Activated T-helper 17 cell treated with anti-CD3 and anti-CD28 coated beads, Interleukin-2, amount 50 U/mL, for 72 hours (primary cell): Measurements from ENCODE around the gene GLOD5. TPM values are rescaled to one million over a fixed set of nuclear protein-coding genes. Genes with fewer than 3 reads are reported as not detected.

Experiments used
- ATAC-seq: fragments of 150-1000 bp; cut with Tn5 transposase; replicated peaks from 2 replicates; pipeline ENCODE4 v1.10.0; 2021; ENCODE audit warnings: mild to moderate bottlenecking, moderate library complexity
- H3K27ac Mint-ChIP-seq: one replicate; pipeline ENCODE4 v1.8.0; 2022; ENCODE audit warnings: mixed read lengths
- H3K27me3 Mint-ChIP-seq: one replicate; pipeline ENCODE4 v1.8.0; 2022; ENCODE audit warnings: mixed read lengths
- H3K36me3 Mint-ChIP-seq: one replicate; pipeline ENCODE4 v1.8.0; 2022; ENCODE audit warnings: low read depth, mild to moderate bottlenecking, mixed read lengths
- H3K4me1 Mint-ChIP-seq: one replicate; pipeline ENCODE4 v1.8.0; 2022; ENCODE audit warnings: mixed read lengths
- H3K4me3 Mint-ChIP-seq: one replicate; pipeline ENCODE4 v1.8.0; 2022; ENCODE audit warnings: mild to moderate bottlenecking, mixed read lengths
- H3K9me3 Mint-ChIP-seq: one replicate; pipeline ENCODE4 v1.8.0; 2022; ENCODE audit warnings: mixed read lengths
- total RNA-seq, 2 donors: library from RNA; stranded (reverse); gene quantifications; one replicate each; pipeline ENCODE4 v1.2.3, GENCODE V29; 2022

Gene GLOD5
- total RNA-seq, 2 donors from 2014 or later, result not detected

DNA sequence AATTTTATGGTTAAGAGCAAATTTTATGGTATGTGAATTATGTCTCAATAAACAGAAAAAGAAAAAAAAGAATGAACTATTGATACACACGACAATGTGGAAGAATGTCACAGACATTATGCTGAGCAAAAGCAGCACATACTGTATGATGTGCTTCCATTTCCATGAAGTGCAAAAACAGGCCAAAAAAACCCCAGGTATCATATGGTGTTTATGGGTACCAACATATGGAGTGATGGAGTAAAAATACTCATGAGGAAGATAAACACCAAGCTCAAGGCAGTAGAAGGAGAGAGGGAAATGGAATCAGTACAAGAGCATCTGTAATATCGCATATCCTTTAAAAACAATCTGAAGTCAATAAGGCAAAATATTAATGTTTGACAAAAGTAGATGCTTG is 20.7 kb downstream of the GLOD5 start:
- Mint-ChIP-seq H3K36me3 (no peaks in the 10 kb centered on the region), H3K4me1 (no peaks in the 10 kb centered on the region), H3K4me3 (no peak overlapping the region), H3K27ac (no peak overlapping the region), H3K27me3 (peaks cover 9% of the 10 kb centered on the region), H3K9me3 (no peaks in the 10 kb centered on the region)
- ATAC-seq, result no peak

- no peaks in the 10 kb centered on the region for H3K36me3 Mint-ChIP-seq
Observed at GRCh38 chrX:48782795-48783194, 21.2 kb downstream of the GLOD5 start.

DNA sequence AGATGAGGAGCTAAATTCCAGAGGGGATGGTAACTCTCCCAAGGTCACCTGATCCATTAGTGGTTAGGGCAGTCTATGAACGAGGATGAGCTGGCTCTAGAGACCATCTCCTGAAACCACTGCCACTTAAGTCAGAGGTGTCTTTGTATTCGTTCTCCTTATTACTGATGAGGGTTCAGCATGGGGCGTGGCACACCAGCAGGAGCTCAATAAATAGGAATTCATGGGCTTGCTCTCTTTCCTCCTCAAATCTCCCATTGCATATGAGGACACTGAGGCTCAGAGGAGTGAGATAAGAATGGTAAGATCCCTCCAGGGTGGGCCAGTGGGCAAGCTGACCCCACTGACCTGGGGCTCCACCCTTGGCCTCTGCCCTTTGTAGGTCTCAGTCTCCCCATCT is 23.2 kb downstream of the GLOD5 start:
- Mint-ChIP-seq H3K4me3 (no peak overlapping the region), H3K9me3 (no peaks in the 10 kb centered on the region), H3K27me3 (peaks cover 7% of the 10 kb centered on the region), H3K27ac (no peak overlapping the region), H3K4me1 (no peaks in the 10 kb centered on the region), H3K36me3 (no peaks in the 10 kb centered on the region)
- no peak for ATAC-seq

More at GRCh38 chrX:48782795-48783194, 21.2 kb downstream of the GLOD5 start:
- Mint-ChIP-seq H3K27ac (no peak overlapping the region), H3K4me1 (no peaks in the 10 kb centered on the region), H3K27me3 (peaks cover 7% of the 10 kb centered on the region), H3K4me3 (no peak overlapping the region), H3K9me3 (no peaks in the 10 kb centered on the region)
- ATAC-seq, result no peak

- Mint-ChIP-seq H3K27me3 (peaks cover 7% of the 10 kb centered on the region), H3K9me3 (no peaks in the 10 kb centered on the region), H3K36me3 (no peaks in the 10 kb centered on the region), H3K27ac (no peak overlapping the region), H3K4me3 (no peak overlapping the region), H3K4me1 (no peaks in the 10 kb centered on the region)
- ATAC-seq, result no peak
Observed at GRCh38 chrX:48785186-48785539, 23.6 kb downstream of the GLOD5 start.

- ATAC-seq, result no peak
- Mint-ChIP-seq H3K27ac (no peak overlapping the region), H3K36me3 (no peaks in the 10 kb centered on the region), H3K27me3 (peaks cover 7% of the 10 kb centered on the region), H3K9me3 (no peaks in the 10 kb centered on the region), H3K4me1 (no peaks in the 10 kb centered on the region), H3K4me3 (no peak overlapping the region)
Observed at GRCh38 chrX:48785540-48786214, 24.1 kb downstream of the GLOD5 start.

- no peaks in the 10 kb centered on the region for H3K4me1 Mint-ChIP-seq
- no peak within 1 kb of the TSS for H3K4me3 Mint-ChIP-seq
- no peak for ATAC-seq
- H3K36me3 Mint-ChIP-seq, result no peaks in the 10 kb centered on the region
- peaks cover 7% of the 10 kb centered on the region for H3K27me3 Mint-ChIP-seq
- no peaks in the 10 kb centered on the region for H3K9me3 Mint-ChIP-seq
- peak within 1 kb of the TSS; percentile 37 for H3K27ac Mint-ChIP-seq
Observed at GRCh38 chrX:48786341-48786800, 24.8 kb downstream of the GLOD5 start, which contains the start of gene GATA1. GATA1 (plus strand) TSS chrX:48786590; CDS start chrX:48791110, 4,520 bp downstream.

GRCh38 chrX:48786825-48787504 is 25.4 kb downstream of the GLOD5 start:
- H3K27ac Mint-ChIP-seq, result peak overlapping the region; percentile 37
- H3K9me3 Mint-ChIP-seq, result no peaks in the 10 kb centered on the region
- ATAC-seq, result no peak
- H3K4me3 Mint-ChIP-seq, result no peak overlapping the region
- H3K36me3 Mint-ChIP-seq, result no peaks in the 10 kb centered on the region
- no peaks in the 10 kb centered on the region for H3K4me1 Mint-ChIP-seq
- peaks cover 7% of the 10 kb centered on the region for H3K27me3 Mint-ChIP-seq

- Mint-ChIP-seq H3K4me3 (no peak overlapping the region), H3K27me3 (peaks cover 7% of the 10 kb centered on the region), H3K27ac (peak overlapping the region; percentile 37), H3K9me3 (no peaks in the 10 kb centered on the region), H3K4me1 (no peaks in the 10 kb centered on the region), H3K36me3 (no peaks in the 10 kb centered on the region)
- no peak for ATAC-seq
Observed at GRCh38 chrX:48787505-48788443, 26.2 kb downstream of the GLOD5 start.

- ATAC-seq, result no peak
- H3K4me1 Mint-ChIP-seq, result no peaks in the 10 kb centered on the region
- H3K27ac Mint-ChIP-seq, result peak overlapping the region; percentile 20
- H3K27me3 Mint-ChIP-seq, result peaks cover 7% of the 10 kb centered on the region
- no peaks in the 10 kb centered on the region for H3K36me3 Mint-ChIP-seq
- no peak overlapping the region for H3K4me3 Mint-ChIP-seq
- H3K9me3 Mint-ChIP-seq, result no peaks in the 10 kb centered on the region
Observed at GRCh38 chrX:48789366-48790220, 28.0 kb downstream of the GLOD5 start.

GRCh38 chrX:48790477-48790876 is 28.9 kb downstream of the GLOD5 start:
- Mint-ChIP-seq H3K36me3 (no peaks in the 10 kb centered on the region), H3K27me3 (peaks cover 7% of the 10 kb centered on the region), H3K4me3 (no peak overlapping the region), H3K27ac (peak overlapping the region; percentile 20), H3K9me3 (no peaks in the 10 kb centered on the region), H3K4me1 (no peaks in the 10 kb centered on the region)
- no peak for ATAC-seq

DNA sequence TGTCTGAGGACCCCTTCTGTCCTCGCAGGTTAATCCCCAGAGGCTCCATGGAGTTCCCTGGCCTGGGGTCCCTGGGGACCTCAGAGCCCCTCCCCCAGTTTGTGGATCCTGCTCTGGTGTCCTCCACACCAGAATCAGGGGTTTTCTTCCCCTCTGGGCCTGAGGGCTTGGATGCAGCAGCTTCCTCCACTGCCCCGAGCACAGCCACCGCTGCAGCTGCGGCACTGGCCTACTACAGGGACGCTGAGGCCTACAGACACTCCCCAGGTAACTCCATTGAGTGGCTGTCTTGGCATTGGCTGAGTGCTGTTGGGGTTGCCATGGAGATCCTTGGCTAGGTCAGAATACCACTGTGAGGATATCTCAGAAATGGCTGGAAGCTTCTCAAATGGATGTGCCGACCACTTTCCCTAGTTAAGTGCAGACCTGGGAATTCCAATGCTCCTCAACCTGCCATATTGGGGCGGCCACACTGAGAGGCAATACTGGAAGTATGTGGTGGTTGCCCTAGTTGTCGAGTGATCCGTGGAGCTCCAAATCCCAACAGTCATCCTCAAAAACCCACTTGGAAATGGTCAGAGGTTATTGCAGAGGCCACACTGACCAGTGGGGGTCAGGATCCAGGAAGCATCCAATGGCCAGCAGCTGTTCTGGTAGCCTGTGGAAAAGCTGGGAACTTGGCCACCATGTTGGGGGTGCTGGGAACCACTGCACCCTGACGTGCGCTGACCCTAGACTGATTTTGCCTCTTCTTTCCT is 29.7 kb downstream of the GLOD5 start:
- H3K27me3 Mint-ChIP-seq, result peaks cover 7% of the 10 kb centered on the region
- no peak overlapping the region for H3K27ac Mint-ChIP-seq
- H3K4me3 Mint-ChIP-seq, result no peak overlapping the region
- no peaks in the 10 kb centered on the region for H3K9me3 Mint-ChIP-seq
- H3K4me1 Mint-ChIP-seq, result no peaks in the 10 kb centered on the region
- no peak for ATAC-seq
- no peaks in the 10 kb centered on the region for H3K36me3 Mint-ChIP-seq

GRCh38 chrX:48792219-48792618 is 30.7 kb downstream of the GLOD5 start:
- Mint-ChIP-seq H3K27me3 (peaks cover 2% of the 10 kb centered on the region), H3K27ac (no peak overlapping the region), H3K9me3 (no peaks in the 10 kb centered on the region), H3K4me1 (no peaks in the 10 kb centered on the region), H3K4me3 (no peak overlapping the region), H3K36me3 (no peaks in the 10 kb centered on the region)
- no peak for ATAC-seq

- no peak for ATAC-seq
- Mint-ChIP-seq H3K4me1 (no peaks in the 10 kb centered on the region), H3K36me3 (no peaks in the 10 kb centered on the region), H3K4me3 (no peak overlapping the region), H3K27ac (no peak overlapping the region), H3K9me3 (no peaks in the 10 kb centered on the region), H3K27me3 (no peaks in the 10 kb centered on the region)
Observed at GRCh38 chrX:48793935-48794334, 32.4 kb downstream of the GLOD5 start.
